ENCODE data around the gene TTC1. TPM values are rescaled to one million over a fixed set of nuclear protein-coding genes. Genes with fewer than 3 reads are reported as not detected.

Gene TTC1
- total RNA-seq, 6 donors from 2014 or later, result 28.5 to 46.7 (median 38.8) TPM

DNA sequence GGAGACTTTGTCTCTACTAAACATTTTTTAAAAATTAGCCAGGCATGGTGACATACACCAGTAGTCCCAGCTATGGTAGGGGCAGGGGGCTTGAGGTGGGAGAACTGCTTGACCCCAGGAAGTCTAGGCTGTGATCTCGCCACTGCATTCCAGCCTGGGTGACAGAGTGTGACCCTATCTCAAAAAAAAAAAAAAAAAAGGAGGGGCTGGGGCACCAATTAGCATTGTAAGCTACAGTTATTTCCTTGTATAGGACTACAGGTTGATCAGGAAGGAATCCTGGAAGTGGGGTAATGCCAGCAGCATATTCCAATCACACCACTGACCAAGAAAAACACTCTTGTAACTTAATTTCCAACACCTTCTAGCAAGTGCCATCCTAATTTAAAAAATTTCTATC, 78.3 kb downstream of the TTC1 start:
- H3K4me3 ChIP-seq, result no peak overlapping the region
- H3K36me3 ChIP-seq, result peaks cover 0 to 3% (median under 1%) of the 10 kb centered on the region in 4 donors
- ATAC-seq (ENCODE audit: low FRiP score in 2 of 2), result no peak
- no peaks in the 10 kb centered on the region for H3K27me3 ChIP-seq
- TF ChIP-seq POLR2A (IDR thresholded peaks at IDR 0.05) (no peak), EP300 (IDR thresholded peaks at IDR 0.05) (no peak), POLR2AphosphoS5 (IDR thresholded peaks at IDR 0.05) (no peak)
- TF ChIP-seq, protein P1, sequence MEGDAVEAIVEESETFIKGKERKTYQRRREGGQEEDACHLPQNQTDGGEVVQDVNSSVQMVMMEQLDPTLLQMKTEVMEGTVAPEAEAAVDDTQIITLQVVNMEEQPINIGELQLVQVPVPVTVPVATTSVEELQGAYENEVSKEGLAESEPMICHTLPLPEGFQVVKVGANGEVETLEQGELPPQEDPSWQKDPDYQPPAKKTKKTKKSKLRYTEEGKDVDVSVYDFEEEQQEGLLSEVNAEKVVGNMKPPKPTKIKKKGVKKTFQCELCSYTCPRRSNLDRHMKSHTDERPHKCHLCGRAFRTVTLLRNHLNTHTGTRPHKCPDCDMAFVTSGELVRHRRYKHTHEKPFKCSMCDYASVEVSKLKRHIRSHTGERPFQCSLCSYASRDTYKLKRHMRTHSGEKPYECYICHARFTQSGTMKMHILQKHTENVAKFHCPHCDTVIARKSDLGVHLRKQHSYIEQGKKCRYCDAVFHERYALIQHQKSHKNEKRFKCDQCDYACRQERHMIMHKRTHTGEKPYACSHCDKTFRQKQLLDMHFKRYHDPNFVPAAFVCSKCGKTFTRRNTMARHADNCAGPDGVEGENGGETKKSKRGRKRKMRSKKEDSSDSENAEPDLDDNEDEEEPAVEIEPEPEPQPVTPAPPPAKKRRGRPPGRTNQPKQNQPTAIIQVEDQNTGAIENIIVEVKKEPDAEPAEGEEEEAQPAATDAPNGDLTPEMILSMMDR (IDR thresholded peaks at IDR 0.05), result no peak
- 83 to 93% methylated on average over 1 of the region's 1 CpG for WGBS, 2 donors
- no peak overlapping the region for H3K27ac ChIP-seq
- peaks cover 5 to 21% (median 6%) of the 10 kb centered on the region in 4 donors for H3K4me1 ChIP-seq
- no peak for DNase-seq
- H3K9me3 ChIP-seq, result no peaks in the 10 kb centered on the region

DNA sequence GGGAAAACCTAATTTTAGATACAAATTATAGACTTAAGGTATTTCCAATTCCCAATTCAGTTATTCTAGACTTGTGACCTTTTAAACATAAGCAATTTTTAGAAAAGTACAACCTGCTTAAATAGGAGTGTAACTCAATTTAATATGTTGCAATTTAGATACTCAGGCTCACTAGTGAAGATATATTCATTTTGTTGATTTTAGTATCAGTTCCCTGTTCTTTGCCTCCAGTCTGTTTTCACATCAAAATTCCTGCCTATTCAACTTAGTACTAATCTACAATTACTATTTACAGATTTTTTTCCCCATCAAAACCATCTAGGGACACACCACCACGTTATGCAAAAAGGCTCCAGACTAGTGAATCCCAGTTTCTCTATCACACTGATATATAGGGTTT, 79.9 kb downstream of the TTC1 start:
- DNase-seq (no peak), ATAC-seq (ENCODE audit: low FRiP score in 2 of 2) (no peak)
- Histone ChIP-seq H3K27me3 (no peaks in the 10 kb centered on the region), H3K27ac (no peak overlapping the region), H3K36me3 (peaks cover 5 to 19% (median 15%) of the 10 kb centered on the region in 4 donors), H3K9me3 (no peaks in the 10 kb centered on the region), H3K4me1 (peaks cover 2 to 10% (median 6%) of the 10 kb centered on the region in 4 donors), H3K4me3 (no peak overlapping the region)
- 72 to 90% methylated on average over 1 of the region's 1 CpG for WGBS, 2 donors
- TF ChIP-seq EP300 (IDR thresholded peaks at IDR 0.05) (no peak), POLR2A (IDR thresholded peaks at IDR 0.05) (no peak), POLR2AphosphoS5 (IDR thresholded peaks at IDR 0.05) (no peak)
- TF ChIP-seq, protein P1 (IDR thresholded peaks at IDR 0.05), result no peak

DNA sequence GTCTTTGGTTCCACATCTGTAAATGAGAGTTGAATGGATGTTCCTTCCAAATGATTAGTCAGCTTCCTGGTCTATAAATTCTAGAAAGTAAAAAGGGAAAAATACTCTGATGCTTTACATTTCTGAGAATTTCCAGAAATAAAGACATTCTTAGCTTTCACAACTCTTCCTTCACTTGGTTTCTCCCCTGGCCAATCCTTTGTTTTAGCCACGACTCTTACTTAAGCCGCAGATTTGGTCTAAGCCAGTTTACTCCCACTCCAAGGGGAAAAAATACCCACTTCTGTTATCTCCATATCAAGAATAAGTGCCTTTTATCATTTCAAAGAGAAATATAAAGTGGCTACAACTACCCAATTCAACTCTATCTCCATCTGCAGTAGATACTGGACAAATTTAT, 80.6 kb downstream of the TTC1 start:
- Histone ChIP-seq H3K9me3 (no peaks in the 10 kb centered on the region), H3K27me3 (no peaks in the 10 kb centered on the region), H3K36me3 (peaks cover 5 to 21% (median 16%) of the 10 kb centered on the region in 4 donors), H3K4me1 (peaks cover 2 to 10% (median 6%) of the 10 kb centered on the region in 4 donors), H3K27ac (no peak overlapping the region), H3K4me3 (no peak overlapping the region)
- 48 to 82% methylated on average over 2 of the region's 2 CpGs for WGBS, 2 donors
- ATAC-seq (ENCODE audit: low FRiP score in 2 of 2), result no peak
- no peak for DNase-seq
- no peak for TF ChIP-seq EP300 (IDR thresholded peaks at IDR 0.05)
- TF ChIP-seq, protein P1 (IDR thresholded peaks at IDR 0.05), result no peak
- no peak for TF ChIP-seq POLR2A (IDR thresholded peaks at IDR 0.05)
- TF ChIP-seq POLR2AphosphoS5 (IDR thresholded peaks at IDR 0.05), result no peak

DNA sequence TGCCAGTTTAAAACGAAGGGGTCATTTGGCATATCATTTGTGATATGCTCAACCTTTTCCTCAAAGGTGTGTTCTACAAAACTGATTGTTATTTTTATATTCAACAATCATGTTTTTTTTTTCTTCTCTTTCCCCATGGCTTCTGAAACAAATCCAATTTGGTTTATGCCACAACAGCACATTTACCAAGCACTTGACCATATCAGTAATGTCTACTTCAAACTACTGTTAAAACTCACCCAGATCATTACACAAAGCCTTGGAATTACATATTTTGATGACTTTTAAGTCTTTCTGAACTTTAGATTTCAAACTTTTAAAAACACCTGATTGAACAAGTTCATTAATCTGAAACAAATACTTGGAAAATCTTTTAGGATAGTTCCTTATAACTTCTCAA, 81.1 kb downstream of the TTC1 start:
- Histone ChIP-seq H3K4me3 (no peak overlapping the region), H3K27ac (no peak overlapping the region), H3K4me1 (peaks cover 2 to 10% (median 6%) of the 10 kb centered on the region in 4 donors), H3K27me3 (no peaks in the 10 kb centered on the region), H3K36me3 (peaks cover 5 to 21% (median 16%) of the 10 kb centered on the region in 4 donors), H3K9me3 (no peaks in the 10 kb centered on the region)
- ATAC-seq (ENCODE audit: low FRiP score in 2 of 2) (no peak), DNase-seq (no peak)
- TF ChIP-seq POLR2A (IDR thresholded peaks at IDR 0.05) (no peak), EP300 (IDR thresholded peaks at IDR 0.05) (no peak), POLR2AphosphoS5 (IDR thresholded peaks at IDR 0.05) (no peak)
- TF ChIP-seq, protein P1 (IDR thresholded peaks at IDR 0.05), result no peak
- 64 to 69% methylated on average over 1 of the region's 1 CpG for WGBS, 2 donors

DNA sequence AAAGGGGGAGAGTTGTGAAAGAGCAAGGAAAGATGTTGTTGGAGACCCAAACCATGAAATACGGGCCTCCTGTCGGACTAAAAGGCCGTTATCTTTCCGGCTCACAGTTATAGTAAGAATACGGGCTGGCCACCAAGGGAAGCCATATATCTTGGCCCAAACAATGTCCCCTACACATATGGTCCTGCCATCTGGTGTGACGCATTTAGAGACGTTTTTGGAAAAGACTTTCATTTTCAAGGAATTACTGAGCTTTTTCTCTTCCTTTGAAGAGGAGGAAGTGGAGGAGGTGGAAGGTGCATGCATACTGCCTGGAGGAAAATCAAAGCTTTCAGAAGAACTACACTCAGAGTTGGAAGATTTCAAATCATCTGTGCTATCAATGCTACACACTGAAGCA, 83.6 kb downstream of the TTC1 start:
- TF ChIP-seq, protein P1 (IDR thresholded peaks at IDR 0.05), result no peak
- no peak for TF ChIP-seq POLR2A (IDR thresholded peaks at IDR 0.05)
- no peak for TF ChIP-seq EP300 (IDR thresholded peaks at IDR 0.05)
- TF ChIP-seq POLR2AphosphoS5 (IDR thresholded peaks at IDR 0.05), result no peak
- Histone ChIP-seq H3K4me1 (peaks cover 2 to 10% (median 6%) of the 10 kb centered on the region in 4 donors), H3K9me3 (no peaks in the 10 kb centered on the region), H3K4me3 (no peak overlapping the region), H3K36me3 (peaks cover 5 to 21% (median 16%) of the 10 kb centered on the region in 4 donors), H3K27me3 (no peaks in the 10 kb centered on the region), H3K27ac (no peak overlapping the region)
- no peak for ATAC-seq (ENCODE audit: low FRiP score in 2 of 2)
- no peak for DNase-seq
- 92 to 94% methylated on average over 7 of the region's 7 CpGs for WGBS, 2 donors
